ENCODE results near the gene ZNF154. TPM values are rescaled to one million over a fixed set of nuclear protein-coding genes. Genes with fewer than 3 reads are reported as not detected.

The ZNF154 gene
- total RNA-seq, 1 experiment from 2014 or later: not detected

DNA sequence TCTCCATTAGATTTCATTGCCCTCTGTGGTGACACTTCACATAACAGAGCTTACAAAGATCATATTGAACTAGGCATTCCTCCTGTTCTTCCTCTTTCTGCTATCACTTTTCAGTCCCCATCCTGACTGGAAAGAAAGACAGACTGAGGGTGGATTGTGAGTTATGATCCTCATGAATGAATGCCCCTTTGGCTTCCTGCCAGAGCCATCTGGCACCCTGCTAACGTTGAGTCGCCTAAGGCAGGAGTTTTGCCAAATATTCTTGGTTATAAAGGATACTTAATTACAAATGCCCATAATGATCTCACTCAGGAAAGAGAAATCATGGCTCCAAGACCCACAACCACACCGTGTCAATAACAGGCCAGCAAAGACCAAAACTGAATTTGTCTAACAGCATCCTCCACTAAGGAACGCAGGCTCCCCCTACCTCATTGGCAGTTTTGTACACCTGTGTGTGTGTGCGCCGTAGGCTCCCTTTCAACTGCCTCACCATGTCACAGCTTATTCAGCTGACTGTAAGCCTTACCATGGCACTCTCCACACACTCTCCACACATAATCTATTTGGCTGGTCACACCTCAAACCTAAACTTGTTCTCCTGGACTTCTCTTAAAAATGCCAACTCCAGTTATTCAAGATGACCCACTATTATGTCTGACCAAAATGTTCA, 60.5 kb downstream of the ZNF154 start:
- ATAC-seq (no peak), DNase-seq (no peak)
- Histone ChIP-seq H3K9me3 (ENCODE audit: low read length) (peaks cover 12% of the 10 kb centered on the region), H3K9me2 (replicated peaks; ENCODE audit: low read length) (no peaks in the 10 kb centered on the region), H3K4me1 (ENCODE audit: insufficient read depth, low read length) (no peaks in the 10 kb centered on the region), H3K79me2 (ENCODE audit: low read length) (no peaks in the 10 kb centered on the region), H3K4me3 (ENCODE audit: low read length) (no peak overlapping the region), H3K36me3 (ENCODE audit: low read depth, low read length) (0 out of 2 replicates have a peak, but pooled peaks cover under 1% of the 10 kb centered on the region), H3K27ac (ENCODE audit: low read length) (no peak overlapping the region), H3K27me3 (ENCODE audit: low read length) (no peaks in the 10 kb centered on the region), H3F3A (ENCODE audit: low read length, unreplicated experiment) (no peaks in the 10 kb centered on the region), H3K4me2 (ENCODE audit: low read length) (no peak overlapping the region), H3K9ac (ENCODE audit: low read length) (no peak overlapping the region), H2AFZ (ENCODE audit: low read length) (no peak overlapping the region), H4K20me1 (ENCODE audit: low read length) (no peaks in the 10 kb centered on the region)
- CTCF ChIA-PET: no interaction called here
- POLR2A ChIA-PET (ENCODE audit: unreplicated experiment): no interaction called here
- intact Hi-C loops (cut with micrococcal nuclease): no loop called here
- no peak for TF ChIP-seq EZH2 (IDR thresholded peaks at IDR 0.05; ENCODE audit: low read length, unreplicated experiment)
- TF ChIP-seq, protein P1, sequence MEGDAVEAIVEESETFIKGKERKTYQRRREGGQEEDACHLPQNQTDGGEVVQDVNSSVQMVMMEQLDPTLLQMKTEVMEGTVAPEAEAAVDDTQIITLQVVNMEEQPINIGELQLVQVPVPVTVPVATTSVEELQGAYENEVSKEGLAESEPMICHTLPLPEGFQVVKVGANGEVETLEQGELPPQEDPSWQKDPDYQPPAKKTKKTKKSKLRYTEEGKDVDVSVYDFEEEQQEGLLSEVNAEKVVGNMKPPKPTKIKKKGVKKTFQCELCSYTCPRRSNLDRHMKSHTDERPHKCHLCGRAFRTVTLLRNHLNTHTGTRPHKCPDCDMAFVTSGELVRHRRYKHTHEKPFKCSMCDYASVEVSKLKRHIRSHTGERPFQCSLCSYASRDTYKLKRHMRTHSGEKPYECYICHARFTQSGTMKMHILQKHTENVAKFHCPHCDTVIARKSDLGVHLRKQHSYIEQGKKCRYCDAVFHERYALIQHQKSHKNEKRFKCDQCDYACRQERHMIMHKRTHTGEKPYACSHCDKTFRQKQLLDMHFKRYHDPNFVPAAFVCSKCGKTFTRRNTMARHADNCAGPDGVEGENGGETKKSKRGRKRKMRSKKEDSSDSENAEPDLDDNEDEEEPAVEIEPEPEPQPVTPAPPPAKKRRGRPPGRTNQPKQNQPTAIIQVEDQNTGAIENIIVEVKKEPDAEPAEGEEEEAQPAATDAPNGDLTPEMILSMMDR (conservative IDR thresholded peaks at IDR 0.05; ENCODE audit: low read depth, low read length): no peak
- TF ChIP-seq EZH2phosphoT487 (IDR thresholded peaks at IDR 0.05; ENCODE audit: borderline replicate concordance, low read length): no peak
- BruUV-seq (replicated peaks): no TSS peak

Other genes starting within 250 kb of the ZNF154 start
- gene ZNF772, start 231.6 kb downstream of the ZNF154 start, total RNA-seq (2014; rRNA removed): 12.5 and 14.1 TPM in 2 replicates
- gene ZNF419, start 221.5 kb downstream of the ZNF154 start, total RNA-seq (2014; rRNA removed): 16.5 and 22.3 TPM in 2 replicates
- 9.0 and 21.1 TPM in 2 replicates for gene ZNF773, start 209.3 kb downstream of the ZNF154 start, total RNA-seq (2014; rRNA removed)
- gene ZNF549, start 181.8 kb downstream of the ZNF154 start, total RNA-seq (2014; rRNA removed): 4.3 and 5.0 TPM in 2 replicates
- gene ZNF550, start 149.3 kb downstream of the ZNF154 start, total RNA-seq (2014; rRNA removed): 3.1 and 4.2 TPM in 2 replicates
- 2.4 and 3.6 TPM in 2 replicates for gene ZNF416, start 130.3 kb downstream of the ZNF154 start, total RNA-seq (2014; rRNA removed)
- 0.33 and 0.46 TPM in 2 replicates for gene ZIK1, start 125.1 kb downstream of the ZNF154 start, total RNA-seq (2014; rRNA removed)
- gene ZNF530, start 109.3 kb downstream of the ZNF154 start, total RNA-seq (2014; rRNA removed): 15.0 and 16.9 TPM in 2 replicates
- 22.2 and 22.3 TPM in 2 replicates for gene ZNF134, start 95.0 kb downstream of the ZNF154 start, total RNA-seq (2014; rRNA removed)
- 9.6 and 10.1 TPM in 2 replicates for gene ZNF211, start 76.0 kb downstream of the ZNF154 start, total RNA-seq (2014; rRNA removed)
- not detected in 2 replicates for gene ZSCAN4, start 40.3 kb downstream of the ZNF154 start, total RNA-seq (2014; rRNA removed)
- 19.7 and 20.4 TPM in 2 replicates for gene ZNF551, start 27.2 kb downstream of the ZNF154 start, total RNA-seq (2014; rRNA removed)
- gene ZNF671, start 18.4 kb upstream of the ZNF154 start, total RNA-seq (2014; rRNA removed): 2.3 and 4.2 TPM in 2 replicates
- gene ZNF776, start 37.6 kb upstream of the ZNF154 start, total RNA-seq (2014; rRNA removed): 14.1 and 17.3 TPM in 2 replicates
- 13.1 and 13.2 TPM in 2 replicates for gene ZNF586, start 60.5 kb upstream of the ZNF154 start, total RNA-seq (2014; rRNA removed)
- 8.4 and 12.0 TPM in 2 replicates for gene ZNF552, start 105.7 kb upstream of the ZNF154 start, total RNA-seq (2014; rRNA removed)
- gene ZNF587B, start 121.1 kb upstream of the ZNF154 start, total RNA-seq (2014; rRNA removed): 21.2 and 28.0 TPM in 2 replicates
- gene ZNF587, start 140.7 kb upstream of the ZNF154 start, total RNA-seq (2014; rRNA removed): 16.3 and 21.4 TPM in 2 replicates
- gene ZNF814, start 179.8 kb upstream of the ZNF154 start, total RNA-seq (2014; rRNA removed): 3.3 and 3.6 TPM in 2 replicates
- gene ZNF417, start 207.4 kb upstream of the ZNF154 start, total RNA-seq (2014; rRNA removed): 9.3 and 10.1 TPM in 2 replicates
- gene ZNF418, start 226.2 kb upstream of the ZNF154 start, total RNA-seq (2014; rRNA removed): 0.04 TPM in 1 of 2 replicates, not detected in the other
- 4.4 and 5.5 TPM in 2 replicates for gene ZNF256, start 238.5 kb upstream of the ZNF154 start, total RNA-seq (2014; rRNA removed)

All from PC-3 (cell line).